B cell (primary cell): ENCODE measurements around the gene SNTG2. TPM values are rescaled to one million over a fixed set of nuclear protein-coding genes. Genes with fewer than 3 reads are reported as not detected.

Experiments used
- ATAC-seq: fragments of 200-7000 bp; cut with Tn5 transposase; one replicate; pipeline ENCODE4 v1.10.0; 2021; ENCODE audit warnings: low read depth, mild to moderate bottlenecking, moderate number of reproducible peaks, moderate library complexity
- CTCF ChIA-PET: fragments of 350-600 bp; sonication (Branson Sonifier 250); formaldehyde crosslinking; loops from one replicate; lab custom pipeline; 2021; ENCODE audit warnings: antibody characterized with exemption, inconsistent platforms; lab: Charles Lee
- POLR2A ChIA-PET: fragments of 350-600 bp; sonication (Branson Sonifier 250); formaldehyde crosslinking; loops from one replicate; lab custom pipeline; 2021; ENCODE audit warnings: antibody characterized with exemption; lab: Charles Lee
- DNase-seq: peaks from one replicate; pipeline ENCODE4 v3.0.0; 2013
- H2AFZ ChIP-seq: 2 replicates; pipeline ENCODE4 v1.6.1; 2012; ENCODE audit warnings: mild to moderate bottlenecking, low read depth, low read length; ENCODE audit not compliant: insufficient read depth, poor library complexity, severe bottlenecking
- H3K27ac ChIP-seq, 2 donors: 1 replicate in 1 of 2; 2 replicates in 1 of 2; pipeline ENCODE4 v1.5.1; 2012 to 2013; ENCODE audit warnings: low read length in 2 of 2, mild to moderate bottlenecking in 2 of 2, moderate library complexity in 1 of 2
- H3K27me3 ChIP-seq, 4 experiments: fragments of 200-600 bp in 1 of 4; sonication (generic) in 1 of 4; replicated peaks in 1 of 4; 1 replicate in 2 of 4; 2 replicates in 2 of 4; pipeline versions ENCODE4 v1.6.1 to v1.7.0; 2013 to 2016; ENCODE audit warnings: low read length in 3 of 4, mild to moderate bottlenecking in 2 of 4, mixed read lengths in 1 of 4, moderate library complexity in 1 of 4; ENCODE audit not compliant: insufficient read depth in 4 of 4, control insufficient read depth in 3 of 4; ENCODE audit errors: control extremely low read depth in 1 of 4
- H3K36me3 ChIP-seq, 2 experiments: replicated peaks in 1 of 2; 1 replicate in 1 of 2; 2 replicates in 1 of 2; pipeline versions ENCODE4 v1.6.1 to v1.7.1; 2013; ENCODE audit warnings: low read length in 1 of 2; ENCODE audit not compliant: insufficient read depth in 2 of 2, control insufficient read depth in 1 of 2; ENCODE audit errors: control extremely low read depth in 1 of 2, extremely low read depth in 1 of 2
- H3K4me1 ChIP-seq, 2 donors: fragments of 200-600 bp in 1 of 2; sonication (generic) in 1 of 2; 1 replicate in 1 of 2; 2 replicates in 1 of 2; pipeline versions ENCODE4 v1.5.1 to v1.6.1; 2013 to 2017; ENCODE audit warnings: low read length in 2 of 2; ENCODE audit not compliant: control insufficient read depth in 2 of 2, insufficient read depth in 2 of 2
- H3K4me2 ChIP-seq: replicated peaks from 2 replicates; pipeline ENCODE3; 2012; ENCODE audit warnings: mild to moderate bottlenecking, low read depth, low read length; ENCODE audit not compliant: poor library complexity, severe bottlenecking
- H3K4me3 ChIP-seq, 5 experiments: fragments of 200-600 bp in 1 of 5; sonication (generic) in 1 of 5; 1 replicate in 3 of 5; 2 replicates in 2 of 5; pipeline versions ENCODE4 v1.5.1 to v1.7.0; 2011 to 2016; ENCODE audit warnings: low read length in 4 of 5, mild to moderate bottlenecking in 4 of 5, low read depth in 2 of 5, control low read depth in 1 of 5, moderate library complexity in 1 of 5; ENCODE audit not compliant: insufficient read depth in 1 of 5; ENCODE audit errors: control extremely low read depth in 1 of 5, extremely low read depth in 1 of 5
- H3K79me2 ChIP-seq: fragments of 200-600 bp; sonication (generic); one replicate; pipeline ENCODE4 v1.6.0; 2016; ENCODE audit warnings: low read length; ENCODE audit not compliant: control insufficient read depth, insufficient read depth
- H3K9ac ChIP-seq: fragments of 200-600 bp; sonication (generic); 2 replicates; pipeline ENCODE4 v1.6.1; 2017; ENCODE audit warnings: mild to moderate bottlenecking, low read length, moderate library complexity
- H3K9me3 ChIP-seq, 3 donors: one replicate each; pipeline versions ENCODE4 v1.6.1 to v1.7.1; 2013; ENCODE audit warnings: low read length in 2 of 3; ENCODE audit not compliant: control insufficient read depth in 2 of 3, insufficient read depth in 1 of 3; ENCODE audit errors: control extremely low read depth in 1 of 3
- H4K20me1 ChIP-seq: 2 replicates; pipeline ENCODE4 v1.6.0; 2012; ENCODE audit warnings: mild to moderate bottlenecking, low read length; ENCODE audit not compliant: insufficient read depth, control insufficient read depth, poor library complexity, severe bottlenecking
- H3K27ac Mint-ChIP-seq: one replicate; pipeline ENCODE4 v1.8.0; 2021; ENCODE audit warnings: mixed read lengths
- H3K27me3 Mint-ChIP-seq: one replicate; pipeline ENCODE4 v1.8.0; 2021; ENCODE audit warnings: mixed read lengths
- H3K4me1 Mint-ChIP-seq: one replicate; pipeline ENCODE4 v1.8.0; 2021; ENCODE audit warnings: mixed read lengths
- H3K4me3 Mint-ChIP-seq: one replicate; pipeline ENCODE4 v1.8.0; 2021; ENCODE audit warnings: mixed read lengths
- H3K9me3 Mint-ChIP-seq: one replicate; pipeline ENCODE4 v1.8.0; 2022; ENCODE audit warnings: mixed read lengths; ENCODE audit not compliant: insufficient read depth
- EZH2 ChIP-seq: IDR thresholded peaks from 2 replicates; pipeline ENCODE4 v1.6.1; 2012; ENCODE audit warnings: borderline replicate concordance, low read depth, mild to moderate bottlenecking, moderate library complexity, low read length; ENCODE audit not compliant: insufficient read depth, poor library complexity, severe bottlenecking
- WGBS: methylation state at CpG from one replicate; pipeline ENCODE4 v1.1.5; 2013; ENCODE audit warnings: missing lambda C conversion rate; ENCODE audit not compliant: insufficient coverage; 5-methylcytosine and 5-hydroxymethylcytosine counted together
- intact Hi-C: fragments of 100-400 bp; cut with micrococcal nuclease; formaldehyde crosslinking; loops from one replicate; pipeline ENCODE4 v1.10.0; 2022
- polyA plus RNA-seq: library from polyadenylated mRNA; depleted of rRNA; stranded (reverse); fragments of >200 nt; gene quantifications from 2 replicates; pipeline ENCODE4 v1.2.3, GENCODE V29; 2012
- total RNA-seq, 2 donors: library from RNA; stranded (reverse); fragments of 120-200 nt in 1 of 2; gene quantifications; 1 replicate in 1 of 2; 2 replicates in 1 of 2; pipeline versions ENCODE4 v1.2.3 to v1.2.4, GENCODE V29; 2013 to 2022
- TF ChIP-seq, protein P1 (sequence below): fragments of 200-600 bp; IDR thresholded peaks from one replicate; pipeline ENCODE4 v1.8.0; 2022; ENCODE audit warnings: antibody characterized with exemption, mild to moderate bottlenecking

Gene SNTG2
- total and polyA plus RNA-seq, 2 donors (not counting 1 experiment from before 2014, with no cell fraction given) = 2.1 to 2.4 TPM

DNA sequence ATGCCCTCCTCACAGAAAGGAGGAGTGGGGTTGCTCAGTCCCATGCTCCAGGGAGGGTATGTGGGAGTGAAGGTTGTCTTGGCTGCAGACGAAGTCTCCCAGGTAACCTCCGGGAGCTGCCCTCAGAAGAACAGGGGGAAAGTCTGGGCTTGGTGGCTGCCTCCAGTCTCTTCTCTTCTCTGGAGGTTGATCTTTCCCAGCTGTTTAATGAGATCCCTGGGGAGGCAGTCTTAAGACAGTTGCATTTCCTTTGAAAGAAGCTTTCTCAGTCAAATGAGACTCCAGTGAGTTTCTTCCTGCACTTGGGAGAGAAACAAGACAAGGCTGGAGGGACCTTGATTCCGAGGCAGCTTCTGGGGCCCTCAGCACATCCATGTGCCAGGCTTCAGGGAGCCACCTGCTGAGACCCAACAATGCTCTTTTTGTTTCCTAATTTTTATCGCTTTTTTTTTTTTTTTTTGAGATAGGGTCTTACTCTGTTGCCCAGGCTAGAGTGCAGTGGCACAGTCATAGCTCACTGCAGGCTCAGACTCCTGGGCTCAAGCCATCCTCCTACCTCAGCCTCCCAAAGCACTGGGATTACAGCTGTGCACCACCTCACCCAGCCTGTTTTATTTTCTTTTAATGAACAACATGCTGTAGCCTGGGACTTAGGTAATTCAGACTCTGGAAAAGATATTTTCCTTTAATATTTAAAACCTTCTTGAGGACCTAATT, 390.9 kb downstream of the SNTG2 start:
- 63% methylated on average over 3 of the region's 4 CpGs for WGBS
- no peaks in the 10 kb centered on the region for H3K4me1 Mint-ChIP-seq

DNA sequence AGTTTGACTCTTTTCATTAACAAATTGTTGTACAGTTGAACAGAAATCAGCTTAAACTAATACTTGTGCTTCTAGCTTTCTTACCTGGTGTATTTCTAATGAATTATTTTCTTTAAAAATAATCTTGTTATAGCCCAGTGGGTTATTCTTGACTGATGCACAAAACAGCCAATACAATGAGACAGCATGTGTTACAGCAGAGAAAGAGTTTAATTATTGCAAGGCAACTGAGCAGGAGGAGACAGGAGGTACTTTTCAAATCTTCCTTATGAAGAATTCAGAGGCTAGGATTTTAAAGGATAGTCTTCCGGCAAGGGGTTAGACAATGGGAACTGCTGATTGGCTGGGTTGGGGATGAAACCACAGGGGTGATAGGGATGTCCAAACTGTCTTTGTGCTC, 398.1 kb downstream of the SNTG2 start:
- POLR2A ChIA-PET = no interaction called here

More for the DNA sequence above, 390.9 kb downstream of the SNTG2 start:
- Histone ChIP-seq H3K9me3 (peaks cover 0 to 5% (median 2%) of the 10 kb centered on the region in 3 donors), H3K4me2 (no peak overlapping the region), H3K36me3 (no peaks in the 10 kb centered on the region), H4K20me1 (no peaks in the 10 kb centered on the region), H3K4me1 (no peaks in the 10 kb centered on the region), H2AFZ (no peak overlapping the region), H3K9ac (no peak overlapping the region), H3K27me3 (no peaks in the 10 kb centered on the region), H3K27ac (no peak overlapping the region), H3K79me2 (no peaks in the 10 kb centered on the region), H3K4me3 (no peak overlapping the region)
- DNase-seq = no peak
- no peak overlapping the region for H3K4me3 Mint-ChIP-seq
- TF ChIP-seq EZH2 = no peak
- TF ChIP-seq, protein P1, sequence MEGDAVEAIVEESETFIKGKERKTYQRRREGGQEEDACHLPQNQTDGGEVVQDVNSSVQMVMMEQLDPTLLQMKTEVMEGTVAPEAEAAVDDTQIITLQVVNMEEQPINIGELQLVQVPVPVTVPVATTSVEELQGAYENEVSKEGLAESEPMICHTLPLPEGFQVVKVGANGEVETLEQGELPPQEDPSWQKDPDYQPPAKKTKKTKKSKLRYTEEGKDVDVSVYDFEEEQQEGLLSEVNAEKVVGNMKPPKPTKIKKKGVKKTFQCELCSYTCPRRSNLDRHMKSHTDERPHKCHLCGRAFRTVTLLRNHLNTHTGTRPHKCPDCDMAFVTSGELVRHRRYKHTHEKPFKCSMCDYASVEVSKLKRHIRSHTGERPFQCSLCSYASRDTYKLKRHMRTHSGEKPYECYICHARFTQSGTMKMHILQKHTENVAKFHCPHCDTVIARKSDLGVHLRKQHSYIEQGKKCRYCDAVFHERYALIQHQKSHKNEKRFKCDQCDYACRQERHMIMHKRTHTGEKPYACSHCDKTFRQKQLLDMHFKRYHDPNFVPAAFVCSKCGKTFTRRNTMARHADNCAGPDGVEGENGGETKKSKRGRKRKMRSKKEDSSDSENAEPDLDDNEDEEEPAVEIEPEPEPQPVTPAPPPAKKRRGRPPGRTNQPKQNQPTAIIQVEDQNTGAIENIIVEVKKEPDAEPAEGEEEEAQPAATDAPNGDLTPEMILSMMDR = no peak
- H3K9me3 Mint-ChIP-seq = no peaks in the 10 kb centered on the region
- ChIA-PET POLR2A (no interaction called here), CTCF (no interaction called here)
- H3K27me3 Mint-ChIP-seq = no peaks in the 10 kb centered on the region
- no peak overlapping the region for H3K27ac Mint-ChIP-seq
- no peak for ATAC-seq
- intact Hi-C loops = no loop called here

More for the DNA sequence above, 398.1 kb downstream of the SNTG2 start:
- Histone ChIP-seq H3K79me2 (no peaks in the 10 kb centered on the region), H4K20me1 (no peaks in the 10 kb centered on the region), H3K4me3 (no peak overlapping the region), H3K4me2 (no peak overlapping the region), H3K9me3 (peaks cover 7 to 20% (median 10%) of the 10 kb centered on the region in 3 donors), H2AFZ (no peak overlapping the region), H3K27me3 (no peaks in the 10 kb centered on the region), H3K36me3 (no peaks in the 10 kb centered on the region), H3K9ac (no peak overlapping the region), H3K27ac (no peak overlapping the region), H3K4me1 (no peaks in the 10 kb centered on the region)
- no peak overlapping the region for H3K27ac Mint-ChIP-seq
- CTCF ChIA-PET = no interaction called here
- H3K4me1 Mint-ChIP-seq = no peaks in the 10 kb centered on the region
- TF ChIP-seq, protein P1 = no peak
- intact Hi-C loops = no loop called here
- 100% methylated on average over 1 of the region's 1 CpG for WGBS
- no peak for DNase-seq
- H3K27me3 Mint-ChIP-seq = no peaks in the 10 kb centered on the region
- H3K4me3 Mint-ChIP-seq = no peak overlapping the region
- peaks cover 3% of the 10 kb centered on the region for H3K9me3 Mint-ChIP-seq
- no peak for ATAC-seq
